ENCODE measurements around the gene ZC2HC1C.

The ZC2HC1C gene

DNA sequence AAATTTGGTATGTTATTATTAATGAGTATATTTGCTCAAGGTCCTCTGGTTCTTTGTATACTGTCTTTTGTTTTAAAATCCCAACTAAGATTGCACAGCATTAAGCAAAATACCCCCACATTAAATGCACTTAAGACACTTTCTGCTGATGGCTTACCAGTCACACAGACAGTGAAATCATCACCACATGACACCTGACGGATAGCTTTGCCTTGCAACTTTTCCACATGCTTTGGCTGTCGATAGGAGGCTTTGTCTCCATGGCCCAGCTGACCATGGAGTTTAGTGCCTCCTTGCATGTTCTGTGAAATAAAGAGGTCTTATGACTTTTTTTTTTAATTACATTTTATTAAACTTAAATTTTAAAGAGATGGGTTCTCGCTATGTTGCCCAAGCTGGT lies 37.7 kb downstream of the ZC2HC1C start:
- no peaks in the 10 kb centered on the region for H3K27me3 ChIP-seq (ENCODE audit: insufficient read depth, low read length, poor library complexity)
- H2AFZ ChIP-seq (ENCODE audit: low read depth, low read length) = no peak overlapping the region
- peaks cover 75% of the 10 kb centered on the region for H3K36me3 ChIP-seq (ENCODE audit: insufficient read depth, low read length)
- no peaks in the 10 kb centered on the region for H3K79me2 ChIP-seq (ENCODE audit: insufficient read depth, low read length)
- H3K4me1 ChIP-seq (ENCODE audit: insufficient read depth, low read length) = no peaks in the 10 kb centered on the region
- DNase-seq = no peak
- no peak overlapping the region for H3K4me2 ChIP-seq (ENCODE audit: insufficient read depth, low read length)
- no peaks in the 10 kb centered on the region for H4K20me1 ChIP-seq (ENCODE audit: insufficient read depth, low read length)
- H3K4me3 ChIP-seq (ENCODE audit: low read depth in 1 of 2, low read length in 2 of 2) = no peak overlapping the region
- no peak overlapping the region for H3K27ac ChIP-seq (ENCODE audit: low read length)
- H3K9me3 ChIP-seq (ENCODE audit: insufficient read depth, low read length, severe bottlenecking) = no peaks in the 10 kb centered on the region
- H3K9ac ChIP-seq (ENCODE audit: low read depth, low read length) = no peak overlapping the region
- TF ChIP-seq EZH2 (IDR thresholded peaks at IDR 0.05; ENCODE audit: borderline replicate concordance, low read depth, low read length, severe bottlenecking) = no peak
- TF ChIP-seq, protein P1, sequence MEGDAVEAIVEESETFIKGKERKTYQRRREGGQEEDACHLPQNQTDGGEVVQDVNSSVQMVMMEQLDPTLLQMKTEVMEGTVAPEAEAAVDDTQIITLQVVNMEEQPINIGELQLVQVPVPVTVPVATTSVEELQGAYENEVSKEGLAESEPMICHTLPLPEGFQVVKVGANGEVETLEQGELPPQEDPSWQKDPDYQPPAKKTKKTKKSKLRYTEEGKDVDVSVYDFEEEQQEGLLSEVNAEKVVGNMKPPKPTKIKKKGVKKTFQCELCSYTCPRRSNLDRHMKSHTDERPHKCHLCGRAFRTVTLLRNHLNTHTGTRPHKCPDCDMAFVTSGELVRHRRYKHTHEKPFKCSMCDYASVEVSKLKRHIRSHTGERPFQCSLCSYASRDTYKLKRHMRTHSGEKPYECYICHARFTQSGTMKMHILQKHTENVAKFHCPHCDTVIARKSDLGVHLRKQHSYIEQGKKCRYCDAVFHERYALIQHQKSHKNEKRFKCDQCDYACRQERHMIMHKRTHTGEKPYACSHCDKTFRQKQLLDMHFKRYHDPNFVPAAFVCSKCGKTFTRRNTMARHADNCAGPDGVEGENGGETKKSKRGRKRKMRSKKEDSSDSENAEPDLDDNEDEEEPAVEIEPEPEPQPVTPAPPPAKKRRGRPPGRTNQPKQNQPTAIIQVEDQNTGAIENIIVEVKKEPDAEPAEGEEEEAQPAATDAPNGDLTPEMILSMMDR (IDR thresholded peaks at IDR 0.05; ENCODE audit: borderline replicate concordance, extremely low read depth, low read length, poor library complexity, severe bottlenecking) = no peak
- no peak for ATAC-seq (ENCODE audit: insufficient read depth, low read depth)

DNA sequence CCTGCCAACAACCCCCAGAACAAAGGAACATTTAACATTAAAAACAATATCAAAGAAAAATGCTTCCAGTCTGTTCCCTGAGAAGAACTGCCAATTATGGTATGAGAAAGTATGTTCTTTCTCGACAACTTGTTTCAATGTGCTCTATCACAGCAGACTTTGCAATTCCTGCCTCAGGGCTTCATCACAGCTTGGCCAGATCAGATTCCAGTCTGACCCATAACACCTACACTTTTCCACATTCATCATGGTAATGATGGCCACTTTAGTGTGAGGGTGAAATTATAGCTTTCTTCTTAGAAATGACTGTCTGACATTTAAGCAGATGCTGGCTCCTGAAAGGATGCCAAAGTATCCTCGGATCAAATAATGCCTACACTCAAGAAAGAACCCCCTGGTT lies 40.4 kb downstream of the ZC2HC1C start:
- Histone ChIP-seq H3K4me1 (ENCODE audit: insufficient read depth, low read length) (no peaks in the 10 kb centered on the region), H3K9me3 (ENCODE audit: insufficient read depth, low read length, severe bottlenecking) (no peaks in the 10 kb centered on the region), H4K20me1 (ENCODE audit: insufficient read depth, low read length) (no peaks in the 10 kb centered on the region), H3K4me2 (ENCODE audit: insufficient read depth, low read length) (no peak overlapping the region), H3K79me2 (ENCODE audit: insufficient read depth, low read length) (no peaks in the 10 kb centered on the region), H3K36me3 (ENCODE audit: insufficient read depth, low read length) (peaks cover 92% of the 10 kb centered on the region), H3K9ac (ENCODE audit: low read depth, low read length) (no peak overlapping the region), H3K27me3 (ENCODE audit: insufficient read depth, low read length, poor library complexity) (no peaks in the 10 kb centered on the region), H3K4me3 (ENCODE audit: low read depth in 1 of 2, low read length in 2 of 2) (no peak overlapping the region), H3K27ac (ENCODE audit: low read length) (no peak overlapping the region), H2AFZ (ENCODE audit: low read depth, low read length) (no peak overlapping the region)
- no peak for TF ChIP-seq EZH2 (IDR thresholded peaks at IDR 0.05; ENCODE audit: borderline replicate concordance, low read depth, low read length, severe bottlenecking)
- TF ChIP-seq, protein P1 (IDR thresholded peaks at IDR 0.05; ENCODE audit: borderline replicate concordance, extremely low read depth, low read length, poor library complexity, severe bottlenecking) = no peak
- ATAC-seq (ENCODE audit: insufficient read depth, low read depth) (no peak), DNase-seq (no peak)

DNA sequence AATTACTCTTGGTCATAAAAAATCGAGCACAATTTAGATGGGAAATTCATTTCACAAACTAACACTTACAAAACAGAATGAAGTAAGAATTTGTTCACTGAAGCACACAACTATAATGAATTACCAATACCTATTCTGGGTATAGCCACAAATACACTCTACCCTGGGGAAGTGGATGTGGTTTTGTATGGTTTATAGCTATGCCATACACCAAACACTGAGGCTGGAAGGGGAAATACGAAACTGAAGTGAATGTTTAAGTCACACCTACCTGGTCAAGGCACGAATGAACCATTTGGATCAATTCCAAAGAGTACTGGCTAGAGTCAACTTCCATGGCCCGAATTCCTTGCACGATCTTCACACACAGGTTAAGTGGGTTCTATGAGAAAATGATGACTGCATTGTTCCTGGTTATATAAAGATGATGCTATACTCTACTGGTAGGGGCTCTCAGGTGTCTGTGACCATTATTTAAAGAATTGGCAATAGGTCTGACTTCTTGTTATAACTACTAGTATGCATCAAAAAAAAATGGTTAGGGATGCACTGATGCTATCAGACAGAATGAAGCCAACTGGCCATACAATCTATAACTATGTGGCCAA lies 44.6 kb downstream of the ZC2HC1C start:
- no peaks in the 10 kb centered on the region for H3K9me3 ChIP-seq (ENCODE audit: insufficient read depth, low read length, severe bottlenecking)
- no peaks in the 10 kb centered on the region for H4K20me1 ChIP-seq (ENCODE audit: insufficient read depth, low read length)
- DNase-seq (no peak), ATAC-seq (ENCODE audit: insufficient read depth, low read depth) (no peak)
- no peaks in the 10 kb centered on the region for H3K79me2 ChIP-seq (ENCODE audit: insufficient read depth, low read length)
- no peak overlapping the region for H3K27ac ChIP-seq (ENCODE audit: low read length)
- H3K9ac ChIP-seq (ENCODE audit: low read depth, low read length) = no peak overlapping the region
- TF ChIP-seq, protein P1 (IDR thresholded peaks at IDR 0.05; ENCODE audit: borderline replicate concordance, extremely low read depth, low read length, poor library complexity, severe bottlenecking) = no peak
- no peak for TF ChIP-seq EZH2 (IDR thresholded peaks at IDR 0.05; ENCODE audit: borderline replicate concordance, low read depth, low read length, severe bottlenecking)
- no peaks in the 10 kb centered on the region for H3K4me1 ChIP-seq (ENCODE audit: insufficient read depth, low read length)
- no peak overlapping the region for H3K4me3 ChIP-seq (ENCODE audit: low read depth in 1 of 2, low read length in 2 of 2)
- H3K4me2 ChIP-seq (ENCODE audit: insufficient read depth, low read length) = no peak overlapping the region
- peaks cover 92% of the 10 kb centered on the region for H3K36me3 ChIP-seq (ENCODE audit: insufficient read depth, low read length)
- no peaks in the 10 kb centered on the region for H3K27me3 ChIP-seq (ENCODE audit: insufficient read depth, low read length, poor library complexity)
- H2AFZ ChIP-seq (ENCODE audit: low read depth, low read length) = no peak overlapping the region

Measured in DND-41 (cell line).